GM18508 (cell line): ENCODE data around the gene MLXIPL.
"Not testable (repeated sequence)": the region's sequence is repeated elsewhere in the genome, so short reads cannot be mapped to it uniquely, and the experiment has no call there.

ENCODE experiments used
- ATAC-seq: cut with Tn5 transposase; IDR thresholded peaks from one replicate; pipeline ENCODE4 v1.9.1; 2021; ENCODE audit warnings: moderate number of reproducible peaks; ENCODE audit not compliant: insufficient read depth, unreplicated experiment

MLXIPL gene

DNA sequence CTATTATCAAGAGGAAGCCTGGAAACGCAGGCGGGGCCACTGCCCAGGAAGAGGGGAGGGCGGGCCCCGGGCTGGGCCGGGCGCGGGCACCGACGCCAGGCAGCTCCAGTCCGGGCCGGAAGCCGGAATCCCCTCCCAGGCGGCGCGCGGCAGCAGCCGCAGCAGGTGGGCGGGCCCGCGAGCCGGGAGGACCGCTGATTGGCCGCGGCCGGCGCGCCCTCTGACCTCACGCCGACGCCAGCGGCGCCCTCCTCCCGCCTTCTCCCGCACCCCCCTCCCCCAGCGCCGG is 67.3 kb downstream of the MLXIPL start:
- ATAC-seq: peak; percentile 37

DNA sequence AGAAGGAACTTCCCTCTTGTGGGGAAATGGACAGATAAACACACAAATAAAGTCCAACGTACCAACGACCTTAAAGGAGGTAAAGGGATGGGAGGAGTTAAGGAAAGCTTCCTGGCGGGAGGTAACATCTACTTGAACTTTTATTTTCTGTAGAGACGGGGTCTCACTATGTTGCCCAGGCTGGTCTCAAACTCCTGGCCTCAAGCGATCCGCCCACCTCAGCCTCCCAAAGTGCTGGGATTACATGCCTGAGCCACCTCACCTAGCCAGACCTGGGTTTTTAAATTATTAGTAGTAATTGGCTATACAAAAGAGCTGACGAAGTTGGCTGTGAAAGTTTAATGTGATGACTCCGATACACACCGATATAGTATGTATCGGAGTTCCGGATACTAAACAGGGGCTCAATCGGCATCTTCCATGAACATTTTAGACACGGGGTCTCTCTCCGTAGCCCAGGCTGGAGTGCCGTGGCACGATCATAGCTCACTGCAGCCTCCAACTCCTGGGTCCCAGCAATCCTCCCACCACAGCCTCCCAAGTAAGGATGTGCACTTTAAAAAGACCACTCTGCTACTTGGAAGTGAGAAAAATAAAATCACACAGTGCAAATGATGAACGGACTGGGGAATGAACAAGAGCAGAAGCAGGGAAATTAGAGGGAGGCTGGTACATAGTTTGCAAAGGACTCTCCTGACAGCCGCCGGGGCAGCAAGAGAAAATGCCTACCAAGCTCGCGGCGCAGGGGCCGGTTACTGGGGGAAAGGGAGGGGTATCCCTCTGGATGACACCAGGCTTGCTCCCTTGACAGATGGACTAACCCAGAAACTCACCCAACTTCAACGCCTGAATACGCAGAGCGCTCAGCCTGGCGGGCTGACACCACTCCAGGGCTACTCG is 67.9 kb downstream of the MLXIPL start:
- ATAC-seq: no peak

- no peak for ATAC-seq
These were observed 68.8 kb downstream of the MLXIPL start for GRCh38 chr7:73555411-73555982.

DNA sequence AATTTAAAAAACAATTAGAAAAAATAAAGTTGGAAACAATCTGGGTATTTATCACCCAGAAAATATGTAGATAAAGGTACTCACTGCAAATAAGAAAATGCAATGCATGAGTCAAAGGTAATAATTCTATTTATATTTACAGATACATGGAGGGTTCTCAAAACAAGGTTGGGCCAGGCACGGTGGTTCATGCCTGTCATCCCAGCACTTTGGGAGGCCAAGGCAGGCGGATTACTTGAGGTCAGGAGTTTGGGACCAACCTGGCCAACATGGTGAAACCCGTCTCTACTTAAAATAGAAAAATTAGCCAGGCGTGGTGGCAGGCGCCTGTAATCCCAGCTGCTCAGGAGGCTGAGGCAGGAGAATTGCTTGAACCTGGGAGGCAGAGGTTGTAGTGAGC is 74.2 kb downstream of the MLXIPL start:
- ATAC-seq: not testable (repeated sequence)

DNA sequence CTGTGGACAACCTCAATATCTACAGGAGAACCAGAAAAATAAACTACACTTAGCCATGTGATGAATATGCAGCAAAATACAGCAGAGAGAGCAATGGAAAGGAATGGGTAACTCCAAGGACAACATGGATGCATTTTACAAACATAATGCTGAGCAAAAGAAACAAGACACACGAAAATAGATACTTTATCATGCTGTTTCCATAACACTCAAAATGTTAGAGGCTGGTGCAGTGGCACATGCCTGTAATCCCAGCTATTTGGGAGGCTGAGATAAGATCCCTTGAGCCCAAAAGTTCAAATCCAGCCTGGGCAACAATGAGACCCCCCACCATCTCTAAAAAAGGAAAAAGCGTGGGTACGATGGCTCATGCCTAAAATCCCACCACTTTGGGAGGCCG is 75.1 kb downstream of the MLXIPL start:
- no peak for ATAC-seq

DNA sequence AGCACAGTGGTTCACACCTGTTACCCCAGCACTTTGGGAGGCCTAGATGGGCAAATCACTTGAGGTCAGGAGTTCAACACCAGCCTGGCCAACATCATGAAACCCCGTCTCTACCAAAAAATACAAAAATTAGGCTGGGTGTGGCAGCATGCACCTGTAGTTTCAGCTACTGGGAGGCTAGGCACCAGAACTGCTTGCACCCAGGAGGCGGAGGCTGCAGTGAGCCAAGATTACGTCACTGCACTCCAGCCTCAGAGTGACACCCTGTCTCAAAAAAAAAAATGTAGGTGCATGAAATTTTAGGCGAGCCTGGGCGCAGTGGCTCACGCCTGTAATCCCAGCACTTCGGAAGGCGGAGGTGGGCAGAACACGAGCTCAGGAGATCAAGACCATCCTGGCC is 76.5 kb downstream of the MLXIPL start:
- ATAC-seq: no peak

GRCh38 chr7:73544678-73545077 is 79.6 kb downstream of the MLXIPL start:
- no peak for ATAC-seq
